Transverse colon (tissue), 4 donors: Measurements from ENCODE around the gene GTF2IRD1. TPM values are rescaled to one million over a fixed set of nuclear protein-coding genes. Genes with fewer than 3 reads are reported as not detected.
"Not testable (repeated sequence)": the region's sequence is repeated elsewhere in the genome, so short reads cannot be mapped to it uniquely, and the experiment has no call there.

Experiments used
- DNase-seq: peaks from one replicate; pipeline ENCODE4 v3.0.0-alpha.2; 2019
- H3K27ac ChIP-seq, 4 donors: fragments of 200-600 bp; sonication (generic); 2 replicates each; pipeline ENCODE4 v1.5.1; 2016 to 2018; ENCODE audit warnings: inconsistent platforms in 4 of 4
- H3K27me3 ChIP-seq: fragments of 200-600 bp; sonication (generic); 2 replicates; pipeline ENCODE4 v1.5.1; 2017; ENCODE audit warnings: inconsistent platforms
- H3K36me3 ChIP-seq, 4 donors: fragments of 200-600 bp; sonication (generic); 2 replicates each; pipeline ENCODE4 v1.5.1; 2017 to 2019; ENCODE audit warnings: inconsistent platforms in 4 of 4
- H3K4me1 ChIP-seq, 4 donors: fragments of 200-600 bp; sonication (generic); 2 replicates each; pipeline ENCODE4 v1.5.1; 2017 to 2020; ENCODE audit warnings: inconsistent platforms in 4 of 4
- H3K4me3 ChIP-seq, 4 donors: fragments of 200-600 bp; sonication (generic); 1 replicate in 1 of 4; 2 replicates in 3 of 4; pipeline versions ENCODE4 v1.5.1 to v1.6.1; 2017 to 2019; ENCODE audit warnings: inconsistent platforms in 4 of 4
- H3K9me3 ChIP-seq, 2 donors: fragments of 200-600 bp; sonication (generic); 2 replicates each; pipeline ENCODE4 v1.5.1; 2017 to 2019; ENCODE audit warnings: inconsistent platforms in 2 of 2
- CTCF ChIP-seq, 5 experiments: fragments of 200-600 bp in 3 of 5; fragments of 450-650 bp in 2 of 5; sonication (generic) in 3 of 5; IDR thresholded peaks; 1 replicate in 2 of 5; 2 replicates in 3 of 5; pipeline ENCODE4 v1.5.1; 2016 to 2017; ENCODE audit warnings: antibody characterized with exemption in 5 of 5, inconsistent platforms in 3 of 5, mild to moderate bottlenecking in 2 of 5, moderate library complexity in 1 of 5
- EP300 ChIP-seq: sonication (generic); formaldehyde crosslinking; IDR thresholded peaks from one replicate; pipeline ENCODE4 v1.6.1; 2017; ENCODE audit warnings: antibody characterized with exemption, low read depth
- POLR2A ChIP-seq: fragments of 450-650 bp; IDR thresholded peaks from one replicate; pipeline ENCODE4 v1.6.1; 2016; ENCODE audit warnings: antibody characterized with exemption, mild to moderate bottlenecking, moderate library complexity
- POLR2AphosphoS5 ChIP-seq, 3 donors: sonication (generic); formaldehyde crosslinking; IDR thresholded peaks; one replicate each; pipeline ENCODE4 v1.6.1; 2016; ENCODE audit warnings: antibody characterized with exemption in 3 of 3
- WGBS, 2 donors: methylation state at CpG; one replicate each; pipeline ENCODE4 v1.1.5; 2018; ENCODE audit warnings: low coverage in 1 of 2; 5-methylcytosine and 5-hydroxymethylcytosine counted together
- in situ Hi-C, 4 donors: fragments of 200-750 bp; cut with MboI; loops; one replicate each; pipeline versions ENCODE4 v1.15.0 to v1.15.1; 2017; ENCODE audit warnings: low sequenced_read_pairs in 3 of 4, low pct_ligation_motif_present in 1 of 4, low pct_unique_long_range_greater_than_20kb in 1 of 4
- intact Hi-C: fragments of 100-400 bp; cut with DNase I; formaldehyde crosslinking; loops from one replicate; pipeline ENCODE4 v1.15.1; 2023; ENCODE audit warnings: low total_unique reads
- total RNA-seq, 4 donors: library from RNA; depleted of rRNA; stranded (reverse); fragments of >200 nt; gene quantifications; one replicate each; pipeline ENCODE4 v1.1.0, GENCODE V29; 2016

GTF2IRD1 gene
- total RNA-seq, 4 donors from 2014 or later: 4.6 to 22.4 (median 14.7) TPM

- Histone ChIP-seq H3K27me3 (peaks cover 10% of the 10 kb centered on the region), H3K9me3 (no peaks in the 10 kb centered on the region), H3K27ac (no peak overlapping the region), H3K4me1 (no peaks in the 10 kb centered on the region), H3K36me3 (no peaks in the 10 kb centered on the region), H3K4me3 (no peak overlapping the region)
- in situ Hi-C loops (loop anchor here in 2 of 4 donors (25.0 kb wide), 2 partner anchors 348 to 627 kb away; no protein-coding TSS in a partner anchor), intact Hi-C loops (loop anchor here (10.0 kb wide), 1 partner anchor 154 kb away; no protein-coding TSS in a partner anchor)
- WGBS, 2 donors: 56% methylated on average over 2 of the region's 2 CpGs; no CpG with 5 or more reads in 1 of the 2 donors
- DNase-seq: no peak
- TF ChIP-seq POLR2A (no peak), POLR2AphosphoS5 (IDR thresholded peaks at IDR 0.05) (no peak), EP300 (no peak), CTCF (IDR thresholded peaks at IDR 0.05) (no peak)
These were observed 42.9 kb upstream of the GTF2IRD1 start for GRCh38 chr7:74410772-74411171.

- WGBS, 2 donors: 57 to 61% methylated on average over 1 to 5 of the region's 5 CpGs
- H3K36me3 ChIP-seq, H3K4me1 ChIP-seq, H3K4me3 ChIP-seq, DNase-seq, H3K27ac ChIP-seq, H3K9me3 ChIP-seq: not testable (repeated sequence)
- in situ Hi-C loops: loop anchor here in 2 of 4 donors (25.0 kb wide), 2 partner anchors 349 to 626 kb away; no protein-coding TSS in a partner anchor
- H3K27me3 ChIP-seq: peaks cover 10% of the 10 kb centered on the region
- intact Hi-C loops: loop anchor here (10.0 kb wide), 1 partner anchor 153 kb away; no protein-coding TSS in a partner anchor
These were observed 42.1 kb upstream of the GTF2IRD1 start for GRCh38 chr7:74411571-74411970.

- no peak overlapping the region for H3K27ac ChIP-seq
- intact Hi-C loops (loop anchor here (10.0 kb wide), 1 partner anchor 153 kb away; no protein-coding TSS in a partner anchor), in situ Hi-C loops (loop anchor here in 2 of 4 donors (25.0 kb wide), 2 partner anchors 350 to 625 kb away; no protein-coding TSS in a partner anchor)
- 30% methylated on average over 4 of the region's 4 CpGs; no CpG with 5 or more reads in 1 of the 2 donors for WGBS, 2 donors
- peaks cover 10% of the 10 kb centered on the region for H3K27me3 ChIP-seq
- H3K9me3 ChIP-seq: no peaks in the 10 kb centered on the region
- H3K36me3 ChIP-seq: no peaks in the 10 kb centered on the region
- TF ChIP-seq POLR2AphosphoS5 (IDR thresholded peaks at IDR 0.05) (no peak), EP300 (no peak), POLR2A (no peak), CTCF (IDR thresholded peaks at IDR 0.05) (no peak)
- DNase-seq: no peak
- no peaks in the 10 kb centered on the region for H3K4me1 ChIP-seq
- no peak overlapping the region for H3K4me3 ChIP-seq
These were observed 41.6 kb upstream of the GTF2IRD1 start for GRCh38 chr7:74412056-74412455.

- peaks cover 10% of the 10 kb centered on the region for H3K27me3 ChIP-seq
- peaks cover 0 to 4% (median under 1%) of the 10 kb centered on the region in 4 donors for H3K4me1 ChIP-seq
- DNase-seq: no peak
- H3K36me3 ChIP-seq: no peaks in the 10 kb centered on the region
- intact Hi-C loops: loop anchor here (10.0 kb wide), 1 partner anchor 152 kb away; no protein-coding TSS in a partner anchor
- 74 to 90% methylated on average over 2 to 3 of the region's 3 CpGs for WGBS, 2 donors
- TF ChIP-seq CTCF (IDR thresholded peaks at IDR 0.05) (no peak), POLR2A (no peak), EP300 (no peak), POLR2AphosphoS5 (IDR thresholded peaks at IDR 0.05) (no peak)
- no peaks in the 10 kb centered on the region for H3K9me3 ChIP-seq
- H3K27ac ChIP-seq: no peak overlapping the region
- in situ Hi-C loops: loop anchor here in 2 of 4 donors (25.0 kb wide), 2 partner anchors 350 to 625 kb away; no protein-coding TSS in a partner anchor
- H3K4me3 ChIP-seq: no peak overlapping the region
These were observed 41.1 kb upstream of the GTF2IRD1 start for GRCh38 chr7:74412603-74413002.

- in situ Hi-C loops: loop anchor here in 2 of 4 donors (25.0 kb wide), 2 partner anchors 352 to 623 kb away; no protein-coding TSS in a partner anchor
- WGBS, 2 donors: 68% methylated on average over 4 of the region's 7 CpGs; no CpG with 5 or more reads in 1 of the 2 donors
These were observed 38.9 kb upstream of the GTF2IRD1 start for GRCh38 chr7:74414595-74415333.

More at GRCh38 chr7:74414595-74415333, 38.9 kb upstream of the GTF2IRD1 start:
- not testable (repeated sequence) for H3K27ac ChIP-seq, H3K4me1 ChIP-seq, H3K4me3 ChIP-seq, H3K9me3 ChIP-seq, H3K36me3 ChIP-seq, DNase-seq
- H3K27me3 ChIP-seq: peaks cover 10% of the 10 kb centered on the region
- intact Hi-C loops: loop anchor here (10.0 kb wide), 1 partner anchor 150 kb away; no protein-coding TSS in a partner anchor
